ENCODE data around the gene ZNF12. TPM values are rescaled to one million over a fixed set of nuclear protein-coding genes. Genes with fewer than 3 reads are reported as not detected.
"Not testable (repeated sequence)": the region's sequence is repeated elsewhere in the genome, so short reads cannot be mapped to it uniquely, and the experiment has no call there.

Gene ZNF12
- total RNA-seq, 1 experiment from 2014 or later: 18.8 TPM

DNA sequence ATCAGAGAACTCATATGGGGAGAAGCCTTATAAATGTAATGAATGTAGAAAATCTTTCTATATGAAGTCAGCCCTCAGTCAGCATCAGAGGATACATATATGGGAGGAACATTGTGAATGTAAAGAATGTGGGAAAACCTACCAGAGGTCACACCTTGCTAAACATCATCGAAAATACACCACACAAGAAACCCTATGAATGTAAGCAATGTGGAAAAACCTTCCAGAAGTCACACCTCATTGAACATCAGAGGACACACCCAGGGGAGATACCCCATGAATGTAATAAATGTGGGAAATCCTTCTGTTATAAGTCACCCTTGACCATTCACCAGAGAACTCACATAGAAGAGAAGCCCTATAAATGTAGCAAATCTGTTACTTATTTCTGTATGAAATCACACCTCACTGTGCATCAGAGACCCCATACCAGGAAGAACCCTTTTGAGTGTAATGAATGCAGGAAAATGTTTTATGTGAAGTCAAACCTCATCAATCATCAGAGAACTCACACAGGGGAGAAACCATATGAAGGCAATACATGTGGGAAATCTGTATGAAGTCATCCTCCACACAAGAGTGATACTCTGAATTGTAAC lies 30.8 kb downstream of the ZNF12 start:
- no TSS peak for BruUV-seq (replicated peaks)
- ChIA-PET CTCF (no interaction called here), POLR2A (ENCODE audit: low non-redundant PET) (no interaction called here)
- DNase-seq (ENCODE audit: low spot score): no peak
- TF ChIP-seq, protein P1, sequence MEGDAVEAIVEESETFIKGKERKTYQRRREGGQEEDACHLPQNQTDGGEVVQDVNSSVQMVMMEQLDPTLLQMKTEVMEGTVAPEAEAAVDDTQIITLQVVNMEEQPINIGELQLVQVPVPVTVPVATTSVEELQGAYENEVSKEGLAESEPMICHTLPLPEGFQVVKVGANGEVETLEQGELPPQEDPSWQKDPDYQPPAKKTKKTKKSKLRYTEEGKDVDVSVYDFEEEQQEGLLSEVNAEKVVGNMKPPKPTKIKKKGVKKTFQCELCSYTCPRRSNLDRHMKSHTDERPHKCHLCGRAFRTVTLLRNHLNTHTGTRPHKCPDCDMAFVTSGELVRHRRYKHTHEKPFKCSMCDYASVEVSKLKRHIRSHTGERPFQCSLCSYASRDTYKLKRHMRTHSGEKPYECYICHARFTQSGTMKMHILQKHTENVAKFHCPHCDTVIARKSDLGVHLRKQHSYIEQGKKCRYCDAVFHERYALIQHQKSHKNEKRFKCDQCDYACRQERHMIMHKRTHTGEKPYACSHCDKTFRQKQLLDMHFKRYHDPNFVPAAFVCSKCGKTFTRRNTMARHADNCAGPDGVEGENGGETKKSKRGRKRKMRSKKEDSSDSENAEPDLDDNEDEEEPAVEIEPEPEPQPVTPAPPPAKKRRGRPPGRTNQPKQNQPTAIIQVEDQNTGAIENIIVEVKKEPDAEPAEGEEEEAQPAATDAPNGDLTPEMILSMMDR (conservative IDR thresholded peaks at IDR 0.05; ENCODE audit: low read depth, low read length): no peak
- TF ChIP-seq EZH2 (IDR thresholded peaks at IDR 0.05; ENCODE audit: borderline replicate concordance, low read depth, low read length, poor library complexity, severe bottlenecking): no peak
- H3K36me3 ChIP-seq (ENCODE audit: insufficient read depth, low read length, poor library complexity, severe bottlenecking): no peaks in the 10 kb centered on the region
- no peaks in the 10 kb centered on the region for H3K27me3 ChIP-seq (replicated peaks; ENCODE audit: insufficient read depth, low read depth, low read length, poor library complexity)
- H3K27ac ChIP-seq (ENCODE audit: low read depth, low read length, poor library complexity, severe bottlenecking): no peak overlapping the region
- no peak overlapping the region for H3K4me3 ChIP-seq (ENCODE audit: low read depth, low read length, poor library complexity, severe bottlenecking)
- intact Hi-C loops (cut with micrococcal nuclease; ENCODE audit: unreplicated experiment): no loop called here
- peaks cover 70% of the 10 kb centered on the region for H3K9me3 ChIP-seq (ENCODE audit: low read depth, low read length, poor library complexity, severe bottlenecking)
- no peaks in the 10 kb centered on the region for H3K4me1 ChIP-seq (ENCODE audit: insufficient read depth, low read length, poor library complexity, severe bottlenecking)

DNA sequence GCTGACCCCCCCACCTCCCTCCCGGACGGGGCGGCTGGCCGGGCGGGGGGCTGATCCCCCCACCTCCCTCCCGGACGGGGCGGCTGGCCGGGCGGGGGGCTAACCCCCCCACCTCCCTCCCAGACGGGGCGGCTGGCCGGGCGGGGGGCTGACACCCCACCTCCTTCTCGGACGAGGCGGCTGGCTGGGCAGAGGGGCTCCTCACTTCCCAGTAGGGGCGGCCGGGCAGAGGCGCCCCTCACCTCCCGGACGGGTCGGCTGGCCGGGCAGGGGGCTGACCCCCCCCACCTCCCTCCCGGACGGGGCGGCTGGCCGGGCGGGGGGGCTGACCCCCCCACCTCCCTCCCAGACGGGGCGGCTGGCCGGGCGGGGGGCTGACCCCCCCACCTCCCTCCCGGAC lies 35.9 kb downstream of the ZNF12 start:
- H3K4me3 ChIP-seq (ENCODE audit: low read depth, low read length, poor library complexity, severe bottlenecking); intact Hi-C loops (cut with micrococcal nuclease; ENCODE audit: unreplicated experiment); H3K4me1 ChIP-seq (ENCODE audit: insufficient read depth, low read length, poor library complexity, severe bottlenecking); BruUV-seq (replicated peaks); POLR2A ChIA-PET (ENCODE audit: low non-redundant PET); H3K27ac ChIP-seq (ENCODE audit: low read depth, low read length, poor library complexity, severe bottlenecking); H3K27me3 ChIP-seq (replicated peaks; ENCODE audit: insufficient read depth, low read depth, low read length, poor library complexity); H3K36me3 ChIP-seq (ENCODE audit: insufficient read depth, low read length, poor library complexity, severe bottlenecking); DNase-seq (ENCODE audit: low spot score); CTCF ChIA-PET: not testable (repeated sequence)
- H3K9me3 ChIP-seq (ENCODE audit: low read depth, low read length, poor library complexity, severe bottlenecking): peaks cover 44% of the 10 kb centered on the region

DNA sequence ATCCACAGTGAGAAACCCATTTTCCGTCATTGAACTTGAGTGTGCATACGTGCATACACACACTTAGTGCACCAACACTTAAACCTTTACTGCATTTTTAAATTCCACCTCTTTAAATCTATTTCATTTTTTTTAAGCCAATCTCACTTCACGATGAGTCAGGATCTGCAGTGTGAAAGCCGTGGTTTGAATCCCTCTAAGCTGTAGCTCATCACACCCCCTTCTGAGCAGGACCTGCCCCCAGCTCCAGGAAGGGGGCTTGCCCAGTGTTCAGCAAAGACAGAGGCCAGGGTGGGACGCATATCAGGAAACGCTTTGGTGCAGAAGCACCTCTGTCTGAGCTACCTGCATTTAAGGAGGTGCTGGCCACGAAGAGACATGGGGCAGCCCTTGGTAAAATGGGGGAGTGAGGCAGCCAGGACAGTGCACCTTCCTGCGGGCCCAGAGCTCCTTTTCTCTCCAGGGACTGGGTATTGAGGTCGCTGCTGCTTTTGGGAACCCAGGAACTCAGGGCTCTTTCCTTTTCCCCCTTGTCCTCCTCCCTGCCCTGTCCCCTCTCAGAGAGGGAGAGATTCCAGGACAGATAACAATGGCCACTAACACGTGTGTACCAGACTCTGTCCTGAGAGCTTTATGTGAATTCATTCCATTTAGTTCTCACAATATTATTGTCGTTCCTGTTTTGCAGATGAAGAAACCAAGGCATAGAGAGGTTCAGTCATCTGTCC lies 48.0 kb downstream of the ZNF12 start:
- ChIA-PET CTCF (interaction anchor here (0.6 kb wide), 1 partner anchor 82 kb away, joined by 3 read pairs; no protein-coding TSS in a partner anchor), POLR2A (ENCODE audit: low non-redundant PET) (interaction anchor here (0.5 kb wide), 1 partner anchor 100 kb away, joined by 10 read pairs; no protein-coding TSS in a partner anchor)
- intact Hi-C loops (cut with micrococcal nuclease; ENCODE audit: unreplicated experiment): no loop called here
- no peak overlapping the region for H3K27ac ChIP-seq (ENCODE audit: low read depth, low read length, poor library complexity, severe bottlenecking)
- H3K36me3 ChIP-seq (ENCODE audit: insufficient read depth, low read length, poor library complexity, severe bottlenecking): peaks cover 6% of the 10 kb centered on the region
- no peaks in the 10 kb centered on the region for H3K27me3 ChIP-seq (replicated peaks; ENCODE audit: insufficient read depth, low read depth, low read length, poor library complexity)
- no peaks in the 10 kb centered on the region for H3K9me3 ChIP-seq (ENCODE audit: low read depth, low read length, poor library complexity, severe bottlenecking)
- no peak for DNase-seq (ENCODE audit: low spot score)
- TF ChIP-seq, protein P1 (conservative IDR thresholded peaks at IDR 0.05; ENCODE audit: low read depth, low read length): no peak
- TF ChIP-seq EZH2 (IDR thresholded peaks at IDR 0.05; ENCODE audit: borderline replicate concordance, low read depth, low read length, poor library complexity, severe bottlenecking): no peak
- BruUV-seq (replicated peaks): no TSS peak
- peaks cover 7% of the 10 kb centered on the region for H3K4me1 ChIP-seq (ENCODE audit: insufficient read depth, low read length, poor library complexity, severe bottlenecking)
- no peak overlapping the region for H3K4me3 ChIP-seq (ENCODE audit: low read depth, low read length, poor library complexity, severe bottlenecking)

Data from A673 (cell line).